Neural progenitor cell (in vitro differentiated cells): Measurements from ENCODE around the gene BUD23. TPM values are rescaled to one million over a fixed set of nuclear protein-coding genes. Genes with fewer than 3 reads are reported as not detected.
A peak's percentile ranks its signal among the peaks of the same experiment; 100 is the strongest.

Source experiments
- DNase-seq: peaks from one replicate; pipeline ENCODE4 v3.0.0-alpha.2; 2016; ENCODE audit warnings: low spot score
- H2AFZ ChIP-seq: fragments of 200-600 bp; sonication (generic); replicated peaks from 2 replicates; pipeline ENCODE4 v1.6.1; 2016; ENCODE audit warnings: antibody characterized with exemption
- H3F3A ChIP-seq: fragments of 200-600 bp; sonication (generic); 2 replicates; pipeline ENCODE4 v1.6.1; 2016; ENCODE audit warnings: antibody characterized with exemption, low read depth
- H3K27ac ChIP-seq: fragments of 200-600 bp; sonication (generic); 2 replicates; pipeline ENCODE4 v1.5.1; 2016; ENCODE audit warnings: mild to moderate bottlenecking
- H3K27me3 ChIP-seq: fragments of 200-600 bp; sonication (generic); 2 replicates; pipeline ENCODE4 v1.6.1; 2016; ENCODE audit warnings: mild to moderate bottlenecking, moderate library complexity
- H3K36me3 ChIP-seq: fragments of 200-600 bp; sonication (generic); 2 replicates; pipeline ENCODE4 v1.5.1; 2016
- H3K4me1 ChIP-seq: fragments of 200-600 bp; sonication (generic); 2 replicates; pipeline ENCODE4 v1.6.1; 2016; ENCODE audit warnings: mixed run types
- H3K4me2 ChIP-seq: fragments of 200-600 bp; sonication (generic); 2 replicates; pipeline ENCODE4 v1.6.1; 2016
- H3K4me3 ChIP-seq: fragments of 200-600 bp; sonication (generic); 2 replicates; pipeline ENCODE4 v1.5.1; 2016
- H3K79me2 ChIP-seq: fragments of 200-600 bp; sonication (generic); 2 replicates; pipeline ENCODE4 v1.6.1; 2016; ENCODE audit warnings: low read depth
- H3K9ac ChIP-seq: fragments of 200-600 bp; sonication (generic); 2 replicates; pipeline ENCODE4 v1.6.1; 2016
- H3K9me3 ChIP-seq: fragments of 200-600 bp; sonication (generic); 2 replicates; pipeline ENCODE4 v1.5.1; 2016; ENCODE audit warnings: low read depth
- H4K20me1 ChIP-seq: fragments of 200-600 bp; sonication (generic); 2 replicates; pipeline ENCODE4 v1.6.1; 2016; ENCODE audit warnings: low read depth
- H3K27ac Mint-ChIP-seq: 3 replicates; pipeline ENCODE4 v1.8.0; 2021; ENCODE audit warnings: mixed read lengths
- H3K27me3 Mint-ChIP-seq: 2 replicates; pipeline ENCODE4 v1.8.0; 2022; ENCODE audit warnings: low read depth, mild to moderate bottlenecking, inconsistent platforms, moderate library complexity, mixed read lengths; ENCODE audit not compliant: insufficient read depth
- H3K36me3 Mint-ChIP-seq: 3 replicates; pipeline ENCODE4 v1.8.0; 2021; ENCODE audit warnings: mixed read lengths
- H3K4me1 Mint-ChIP-seq: 3 replicates; pipeline ENCODE4 v1.8.0; 2021; ENCODE audit warnings: mixed read lengths
- H3K4me3 Mint-ChIP-seq: 3 replicates; pipeline ENCODE4 v1.8.0; 2021; ENCODE audit warnings: mild to moderate bottlenecking, moderate library complexity, mixed read lengths
- H3K9me3 Mint-ChIP-seq: 3 replicates; pipeline ENCODE4 v1.8.0; 2020; ENCODE audit warnings: mixed read lengths
- EZH2 ChIP-seq: fragments of 200-600 bp; sonication (generic); IDR thresholded peaks from 2 replicates; pipeline ENCODE4 v1.6.1; 2017; ENCODE audit warnings: antibody characterized with exemption, mild to moderate bottlenecking, moderate library complexity
- EZH2phosphoT487 ChIP-seq: fragments of 200-600 bp; sonication (generic); IDR thresholded peaks from 2 replicates; pipeline ENCODE4 v1.6.1; 2017; ENCODE audit warnings: antibody characterized with exemption
- total RNA-seq: library from RNA; depleted of rRNA; stranded (reverse); fragments of >200 nt; gene quantifications from 2 replicates; pipeline ENCODE4 v1.2.3, GENCODE V29; 2015; ENCODE audit warnings: low replicate concordance
- TF ChIP-seq, protein P1 (sequence below): fragments of 200-600 bp; sonication (generic); IDR thresholded peaks from 2 replicates; pipeline ENCODE4 v1.5.1; 2017; ENCODE audit warnings: antibody characterized with exemption, mild to moderate bottlenecking

The BUD23 gene
- total RNA-seq, 1 donor from 2014 or later, result 22.8 TPM

DNA sequence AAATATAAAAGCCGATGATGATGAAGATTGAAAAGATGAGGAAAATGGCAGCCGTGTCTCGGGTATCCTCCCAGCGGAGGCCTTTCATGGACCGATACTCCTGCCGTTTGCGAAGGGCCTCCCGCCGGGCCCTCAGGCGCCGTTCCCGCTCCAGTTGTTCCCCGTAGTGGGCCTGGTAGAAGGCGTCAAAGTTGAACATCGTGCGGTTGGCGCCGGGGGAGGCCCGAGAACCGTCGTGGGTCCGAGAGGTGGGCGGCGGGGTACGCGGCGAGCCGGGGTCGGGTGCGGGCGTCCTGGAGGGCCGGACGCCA lies 697 bp upstream of the BUD23 start:
- H2AFZ ChIP-seq, result peak overlapping the region; percentile 93
- peaks cover 68% of the 10 kb centered on the region for H3K79me2 ChIP-seq
- H3F3A ChIP-seq, result no peaks in the 10 kb centered on the region
- peaks cover 24% of the 10 kb centered on the region for H4K20me1 ChIP-seq
- H3K4me1 Mint-ChIP-seq, result peaks cover 23% of the 10 kb centered on the region
- peak overlapping the region; percentile 90 for H3K9ac ChIP-seq
- H3K9me3 Mint-ChIP-seq, result no peaks in the 10 kb centered on the region
- H3K36me3 Mint-ChIP-seq, result peaks cover 15% of the 10 kb centered on the region
- peak overlapping the region; percentile 93 for H3K4me2 ChIP-seq
- peak; percentile 33 for DNase-seq
- no peaks in the 10 kb centered on the region for H3K36me3 ChIP-seq
- peak overlapping the region; percentile 61 for H3K27ac ChIP-seq
- H3K27me3 Mint-ChIP-seq, result peaks cover 8% of the 10 kb centered on the region
- H3K27ac Mint-ChIP-seq, result no peak overlapping the region
- peak overlapping the region; percentile 98 for H3K4me3 Mint-ChIP-seq
- H3K4me3 ChIP-seq, result peak overlapping the region; percentile 95
- no peaks in the 10 kb centered on the region for H3K9me3 ChIP-seq
- TF ChIP-seq EZH2phosphoT487 (no peak), EZH2 (no peak)
- TF ChIP-seq, protein P1, sequence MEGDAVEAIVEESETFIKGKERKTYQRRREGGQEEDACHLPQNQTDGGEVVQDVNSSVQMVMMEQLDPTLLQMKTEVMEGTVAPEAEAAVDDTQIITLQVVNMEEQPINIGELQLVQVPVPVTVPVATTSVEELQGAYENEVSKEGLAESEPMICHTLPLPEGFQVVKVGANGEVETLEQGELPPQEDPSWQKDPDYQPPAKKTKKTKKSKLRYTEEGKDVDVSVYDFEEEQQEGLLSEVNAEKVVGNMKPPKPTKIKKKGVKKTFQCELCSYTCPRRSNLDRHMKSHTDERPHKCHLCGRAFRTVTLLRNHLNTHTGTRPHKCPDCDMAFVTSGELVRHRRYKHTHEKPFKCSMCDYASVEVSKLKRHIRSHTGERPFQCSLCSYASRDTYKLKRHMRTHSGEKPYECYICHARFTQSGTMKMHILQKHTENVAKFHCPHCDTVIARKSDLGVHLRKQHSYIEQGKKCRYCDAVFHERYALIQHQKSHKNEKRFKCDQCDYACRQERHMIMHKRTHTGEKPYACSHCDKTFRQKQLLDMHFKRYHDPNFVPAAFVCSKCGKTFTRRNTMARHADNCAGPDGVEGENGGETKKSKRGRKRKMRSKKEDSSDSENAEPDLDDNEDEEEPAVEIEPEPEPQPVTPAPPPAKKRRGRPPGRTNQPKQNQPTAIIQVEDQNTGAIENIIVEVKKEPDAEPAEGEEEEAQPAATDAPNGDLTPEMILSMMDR, result no peak
- H3K4me1 ChIP-seq, result peaks cover 9% of the 10 kb centered on the region
- no peaks in the 10 kb centered on the region for H3K27me3 ChIP-seq

DNA sequence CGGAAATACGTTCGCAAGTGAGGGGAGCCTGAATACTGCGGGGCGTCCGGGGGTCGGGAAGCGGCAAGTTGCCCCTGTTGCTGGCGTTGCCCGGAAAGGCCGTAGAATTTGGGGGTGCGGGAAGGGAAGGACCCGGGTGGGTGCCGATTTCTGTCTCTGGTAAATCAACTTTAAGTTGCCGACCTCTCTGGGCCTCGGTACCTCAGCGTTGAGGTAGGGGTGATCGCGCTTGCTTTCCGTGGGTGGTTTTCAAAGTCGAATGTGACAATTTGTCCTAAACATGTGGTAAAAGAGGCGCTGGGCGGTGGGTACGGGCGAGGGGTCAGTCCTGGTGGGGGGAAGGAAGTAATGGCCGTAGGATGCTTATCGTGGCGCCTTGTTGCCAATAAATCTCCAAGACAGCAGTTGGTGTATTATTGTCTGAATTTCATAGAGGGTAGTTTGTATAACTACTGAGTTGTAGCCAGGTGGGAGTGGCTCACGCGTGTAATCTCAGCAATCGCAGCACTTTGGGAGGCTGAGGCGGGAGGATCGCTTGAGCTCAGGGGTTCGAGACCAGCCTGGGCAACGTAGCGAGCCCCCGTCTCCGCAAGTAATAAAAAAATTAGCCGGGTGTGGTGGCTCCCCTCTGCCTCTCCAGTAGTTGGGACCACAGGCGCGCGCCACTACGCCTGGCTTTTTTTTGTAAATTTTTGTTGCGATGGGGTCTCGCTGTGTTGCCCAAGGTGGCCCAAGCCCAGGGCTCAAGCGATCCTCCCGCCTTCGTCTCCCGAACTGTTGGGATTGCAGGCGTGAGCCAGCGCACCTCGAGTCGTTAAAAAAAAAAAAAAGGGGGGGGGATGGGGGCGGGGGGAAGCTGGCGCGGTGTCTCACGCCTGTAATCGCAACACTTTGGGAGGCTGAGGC lies 644 bp downstream of the BUD23 start:
- Histone ChIP-seq H3K27ac (no peak overlapping the region), H3K79me2 (peaks cover 68% of the 10 kb centered on the region)
- DNase-seq, result no peak

DNA sequence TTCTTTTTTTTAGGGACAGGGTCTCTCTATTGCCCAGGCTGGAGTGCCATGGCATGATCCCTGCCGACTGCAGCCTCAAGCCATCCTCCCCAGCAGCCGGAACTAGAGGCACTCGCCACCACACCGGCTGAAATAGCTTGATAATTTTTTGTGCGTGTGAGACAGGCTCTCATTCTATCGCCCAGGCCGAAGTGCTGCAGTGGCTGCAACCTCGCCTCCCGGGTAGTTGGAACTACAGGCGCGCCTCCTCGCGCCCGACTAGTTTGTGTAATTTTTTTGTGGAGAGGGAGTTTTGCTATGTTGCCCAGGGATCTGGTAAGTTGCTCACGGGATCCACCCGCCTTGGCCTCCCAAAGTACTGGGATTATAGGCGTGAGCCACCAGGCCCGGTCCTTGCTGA lies 1.9 kb downstream of the BUD23 start:
- Histone ChIP-seq H3K9ac (no peak overlapping the region), H2AFZ (no peak overlapping the region), H3K36me3 (no peaks in the 10 kb centered on the region), H3K4me3 (no peak overlapping the region), H3K27me3 (no peaks in the 10 kb centered on the region), H4K20me1 (peaks cover 25% of the 10 kb centered on the region), H3K4me1 (peaks cover 9% of the 10 kb centered on the region), H3K4me2 (no peak overlapping the region), H3F3A (no peaks in the 10 kb centered on the region), H3K27ac (no peak overlapping the region), H3K9me3 (no peaks in the 10 kb centered on the region), H3K79me2 (peaks cover 62% of the 10 kb centered on the region)
- Mint-ChIP-seq H3K4me1 (peaks cover 23% of the 10 kb centered on the region), H3K27me3 (peaks cover 4% of the 10 kb centered on the region), H3K36me3 (peaks cover 12% of the 10 kb centered on the region), H3K27ac (no peak overlapping the region), H3K9me3 (no peaks in the 10 kb centered on the region), H3K4me3 (peak overlapping the region; percentile 79)
- no peak for DNase-seq
- TF ChIP-seq, protein P1, result no peak
- TF ChIP-seq EZH2phosphoT487 (no peak), EZH2 (no peak)

More for the DNA sequence above, 644 bp downstream of the BUD23 start:
- peaks cover 13% of the 10 kb centered on the region for H3K36me3 Mint-ChIP-seq
- Histone ChIP-seq H2AFZ (peak overlapping the region; percentile 82), H4K20me1 (peaks cover 24% of the 10 kb centered on the region), H3K4me1 (peaks cover 9% of the 10 kb centered on the region), H3F3A (no peaks in the 10 kb centered on the region), H3K9me3 (no peaks in the 10 kb centered on the region), H3K4me2 (peak overlapping the region; percentile 85), H3K4me3 (peak overlapping the region; percentile 95), H3K27me3 (no peaks in the 10 kb centered on the region), H3K36me3 (no peaks in the 10 kb centered on the region), H3K9ac (peak overlapping the region; percentile 86)
- H3K9me3 Mint-ChIP-seq, result no peaks in the 10 kb centered on the region
- H3K27ac Mint-ChIP-seq, result peak overlapping the region; percentile 89
- peaks cover 23% of the 10 kb centered on the region for H3K4me1 Mint-ChIP-seq
- H3K4me3 Mint-ChIP-seq, result peak overlapping the region; percentile 98
- TF ChIP-seq EZH2phosphoT487, result no peak
- no peak for TF ChIP-seq EZH2
- TF ChIP-seq, protein P1, result no peak
- H3K27me3 Mint-ChIP-seq, result peaks cover 4% of the 10 kb centered on the region
